Measurements from ENCODE around the gene IMMP2L.

The IMMP2L gene

GRCh38 chr7:110724811-110725210 is 837.5 kb downstream of the IMMP2L start:
- TF ChIP-seq EZH2phosphoT487 (conservative IDR thresholded peaks at IDR 0.05; ENCODE audit: low read length) (no peak), CTCF (IDR thresholded peaks at IDR 0.05; ENCODE audit: insufficient read depth, low read length, poor library complexity, severe bottlenecking) (no peak)
- no peak overlapping the region for H3K9ac ChIP-seq (ENCODE audit: low read length)
- H3K27me3 ChIP-seq (ENCODE audit: low read length): no peaks in the 10 kb centered on the region
- H3F3A ChIP-seq (ENCODE audit: insufficient read depth): no peaks in the 10 kb centered on the region
- no peaks in the 10 kb centered on the region for H3K36me3 ChIP-seq (ENCODE audit: low read length)
- H2AFZ ChIP-seq (ENCODE audit: low read depth, low read length, severe bottlenecking): no peak overlapping the region
- no peak overlapping the region for H3K4me2 ChIP-seq (ENCODE audit: low read depth, low read length, poor library complexity, severe bottlenecking)
- no peaks in the 10 kb centered on the region for H4K20me1 ChIP-seq (ENCODE audit: low read depth, low read length)
- H3K79me2 ChIP-seq (ENCODE audit: insufficient read depth, low read length): no peaks in the 10 kb centered on the region
- no peaks in the 10 kb centered on the region for H3K9me2 ChIP-seq (replicated peaks; ENCODE audit: insufficient read depth, low read length)
- no peak overlapping the region for H3K27ac ChIP-seq (ENCODE audit: low read depth, low read length)
- H3K4me3 ChIP-seq (ENCODE audit: insufficient read depth, low read length, poor library complexity, severe bottlenecking): no peak overlapping the region
- no peaks in the 10 kb centered on the region for H3K9me3 ChIP-seq (ENCODE audit: insufficient read depth, low read length)

DNA sequence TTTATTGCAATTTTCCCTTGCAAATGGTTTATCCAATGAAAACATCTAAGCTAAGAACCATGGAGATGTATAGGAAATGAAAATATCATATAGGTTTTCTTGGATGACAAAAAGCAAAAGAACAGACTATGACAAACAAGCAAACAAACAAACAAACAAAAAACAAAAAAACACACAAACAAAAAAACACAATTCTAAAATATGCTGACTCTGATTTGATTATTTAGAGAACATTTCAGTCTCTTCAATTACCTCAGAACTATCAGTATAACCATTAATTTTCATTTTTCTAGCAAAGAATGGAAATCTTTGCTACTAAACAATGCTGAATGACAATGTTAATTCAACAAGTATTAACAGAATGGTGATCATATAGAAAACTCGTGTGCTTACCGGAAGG is 840.9 kb downstream of the IMMP2L start:
- Histone ChIP-seq H3K79me2 (ENCODE audit: insufficient read depth, low read length) (no peaks in the 10 kb centered on the region), H3K36me3 (ENCODE audit: low read length) (no peaks in the 10 kb centered on the region), H3F3A (ENCODE audit: insufficient read depth) (no peaks in the 10 kb centered on the region), H3K4me3 (ENCODE audit: insufficient read depth, low read length, poor library complexity, severe bottlenecking) (no peak overlapping the region), H3K9ac (ENCODE audit: low read length) (no peak overlapping the region), H4K20me1 (ENCODE audit: low read depth, low read length) (no peaks in the 10 kb centered on the region), H2AFZ (ENCODE audit: low read depth, low read length, severe bottlenecking) (no peak overlapping the region), H3K27me3 (ENCODE audit: low read length) (no peaks in the 10 kb centered on the region), H3K9me3 (ENCODE audit: insufficient read depth, low read length) (no peaks in the 10 kb centered on the region), H3K27ac (ENCODE audit: low read depth, low read length) (no peak overlapping the region), H3K4me2 (ENCODE audit: low read depth, low read length, poor library complexity, severe bottlenecking) (no peak overlapping the region), H3K9me2 (replicated peaks; ENCODE audit: insufficient read depth, low read length) (no peaks in the 10 kb centered on the region)
- TF ChIP-seq EZH2phosphoT487 (conservative IDR thresholded peaks at IDR 0.05; ENCODE audit: low read length): no peak
- TF ChIP-seq CTCF (IDR thresholded peaks at IDR 0.05; ENCODE audit: insufficient read depth, low read length, poor library complexity, severe bottlenecking): no peak

DNA sequence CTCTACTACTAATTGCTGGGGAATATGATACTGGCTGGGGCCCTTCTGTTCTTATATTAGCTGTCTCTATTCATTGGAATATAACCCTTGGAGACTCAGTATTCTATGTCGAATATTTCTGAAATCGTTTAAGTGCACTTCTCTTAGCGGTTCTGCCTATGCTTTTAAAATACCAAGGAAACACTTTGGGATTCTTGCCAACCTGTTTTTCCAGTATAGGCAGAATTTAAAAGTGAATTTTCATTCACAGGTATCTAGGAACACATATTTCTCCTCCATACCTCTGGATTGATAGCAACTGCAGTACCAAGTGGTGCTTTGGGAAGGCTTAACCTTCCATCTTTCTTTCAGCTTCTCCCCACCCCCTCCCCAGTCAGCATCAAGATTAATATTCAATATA is 841.7 kb downstream of the IMMP2L start:
- H3K9me2 ChIP-seq (replicated peaks; ENCODE audit: insufficient read depth, low read length): no peaks in the 10 kb centered on the region
- H3K36me3 ChIP-seq (ENCODE audit: low read length): no peaks in the 10 kb centered on the region
- H3K79me2 ChIP-seq (ENCODE audit: insufficient read depth, low read length): no peaks in the 10 kb centered on the region
- no peak overlapping the region for H3K4me3 ChIP-seq (ENCODE audit: insufficient read depth, low read length, poor library complexity, severe bottlenecking)
- H3K4me2 ChIP-seq (ENCODE audit: low read depth, low read length, poor library complexity, severe bottlenecking): no peak overlapping the region
- H3K9ac ChIP-seq (ENCODE audit: low read length): no peak overlapping the region
- TF ChIP-seq CTCF (IDR thresholded peaks at IDR 0.05; ENCODE audit: insufficient read depth, low read length, poor library complexity, severe bottlenecking): no peak
- no peak for TF ChIP-seq EZH2phosphoT487 (conservative IDR thresholded peaks at IDR 0.05; ENCODE audit: low read length)
- H4K20me1 ChIP-seq (ENCODE audit: low read depth, low read length): no peaks in the 10 kb centered on the region
- H3F3A ChIP-seq (ENCODE audit: insufficient read depth): no peaks in the 10 kb centered on the region
- no peak overlapping the region for H2AFZ ChIP-seq (ENCODE audit: low read depth, low read length, severe bottlenecking)
- H3K27me3 ChIP-seq (ENCODE audit: low read length): no peaks in the 10 kb centered on the region
- H3K27ac ChIP-seq (ENCODE audit: low read depth, low read length): no peak overlapping the region
- no peaks in the 10 kb centered on the region for H3K9me3 ChIP-seq (ENCODE audit: insufficient read depth, low read length)

Measured in SU-DHL-6 (cell line).